ENCODE measurements around the gene FCGR1A.
"Not testable (repeated sequence)": the region's sequence is repeated elsewhere in the genome, so short reads cannot be mapped to it uniquely, and the experiment has no call there.

- TF ChIP-seq POLR2A, CTCF (IDR thresholded peaks at IDR 0.05): not testable (repeated sequence)
Measured at GRCh38 chr1:149778313-149778712, 4.2 kb upstream of the FCGR1A start.
